T-helper 1 cell treated with Interleukin-12 subunit alpha and Interleukin-12 subunit beta and Interleukin-4 antibody, amounts not matched to agents 30 ng/mL and 1 ng/mL, for 36 hours (primary cell): ENCODE results near the gene ZNF608. TPM values are rescaled to one million over a fixed set of nuclear protein-coding genes. Genes with fewer than 3 reads are reported as not detected.

ENCODE experiments used
- intact Hi-C: fragments of 100-400 bp; cut with micrococcal nuclease; formaldehyde crosslinking; loops from one replicate; pipeline ENCODE4 v1.15.1; 2024
- total RNA-seq: library from RNA; stranded (reverse); gene quantifications from 2 replicates; pipeline ENCODE4 v1.2.3, GENCODE V29; 2022

The ZNF608 gene
- total RNA-seq, 1 donor from 2014 or later, result 0.29 TPM

- intact Hi-C loops, result no loop called here
Measured at GRCh38 chr5:124739634-124740025, 6.8 kb downstream of the ZNF608 start.

GRCh38 chr5:124738681-124739633 is 7.5 kb downstream of the ZNF608 start:
- intact Hi-C loops, result no loop called here

GRCh38 chr5:124737651-124738050 is 8.8 kb downstream of the ZNF608 start:
- intact Hi-C loops, result no loop called here

- intact Hi-C loops, result no loop called here
Measured at GRCh38 chr5:124736805-124737188, 9.6 kb downstream of the ZNF608 start.

- intact Hi-C loops, result no loop called here
Measured at GRCh38 chr5:124736082-124736804, 10.2 kb downstream of the ZNF608 start.

GRCh38 chr5:124735169-124735858 is 11.1 kb downstream of the ZNF608 start:
- intact Hi-C loops, result no loop called here

- intact Hi-C loops, result no loop called here
Measured at GRCh38 chr5:124734574-124735168, 11.8 kb downstream of the ZNF608 start.

GRCh38 chr5:124733329-124733650 is 13.1 kb downstream of the ZNF608 start:
- intact Hi-C loops, result no loop called here

GRCh38 chr5:124732428-124733328 is 13.8 kb downstream of the ZNF608 start:
- intact Hi-C loops, result no loop called here

GRCh38 chr5:124730381-124730780 is 16.1 kb downstream of the ZNF608 start:
- intact Hi-C loops, result no loop called here

- intact Hi-C loops, result no loop called here
Measured at GRCh38 chr5:124729720-124730359, 16.6 kb downstream of the ZNF608 start.

GRCh38 chr5:124728968-124729332 is 17.5 kb downstream of the ZNF608 start:
- intact Hi-C loops, result no loop called here

GRCh38 chr5:124728331-124728967 is 18.0 kb downstream of the ZNF608 start:
- intact Hi-C loops, result no loop called here

GRCh38 chr5:124726631-124727362 is 19.6 kb downstream of the ZNF608 start:
- intact Hi-C loops, result no loop called here

- intact Hi-C loops, result no loop called here
Measured at GRCh38 chr5:124725622-124726258, 20.7 kb downstream of the ZNF608 start.

- intact Hi-C loops, result no loop called here
Measured at GRCh38 chr5:124725040-124725434, 21.4 kb downstream of the ZNF608 start.

GRCh38 chr5:124724357-124725039 is 21.9 kb downstream of the ZNF608 start:
- intact Hi-C loops, result no loop called here

GRCh38 chr5:124721229-124721735 is 25.2 kb downstream of the ZNF608 start:
- intact Hi-C loops, result no loop called here
